ENCODE data around the gene SYTL2. TPM values are rescaled to one million over a fixed set of nuclear protein-coding genes. Genes with fewer than 3 reads are reported as not detected.
"Not testable (repeated sequence)": the region's sequence is repeated elsewhere in the genome, so short reads cannot be mapped to it uniquely, and the experiment has no call there.

The SYTL2 gene
- total and polyA plus RNA-seq, 2 experiments from 2014 or later, result 8.9 to 66.6 TPM

- H3K79me2 ChIP-seq, result peaks cover 55% of the 10 kb centered on the region
Observed at GRCh38 chr11:85656777-85657176, 154.2 kb downstream of the SYTL2 start.

GRCh38 chr11:85654343-85654742 is 156.6 kb downstream of the SYTL2 start:
- H3K9me2 ChIP-seq (replicated peaks; ENCODE audit: insufficient read depth); H3K27me3 ChIP-seq; H3K9me3 ChIP-seq (ENCODE audit: low read depth); DNase-seq (ENCODE audit: low spot score); H3K4me3 ChIP-seq; H3K27ac ChIP-seq; H3K36me3 ChIP-seq (replicated peaks; ENCODE audit: insufficient read depth, low read depth); H3K4me1 ChIP-seq (ENCODE audit: insufficient read depth); H2AFZ ChIP-seq; H3K4me2 ChIP-seq: not testable (repeated sequence)
- Histone ChIP-seq H3K79me2 (peaks cover 42% of the 10 kb centered on the region), H4K20me1 (ENCODE audit: insufficient read depth, poor library complexity, severe bottlenecking) (peaks cover 22% of the 10 kb centered on the region)
- 97% methylated on average over 4 of the region's 4 CpGs for WGBS (ENCODE audit: low lambda C conversion rate, missing lambda C conversion rate)

More at GRCh38 chr11:85656777-85657176, 154.2 kb downstream of the SYTL2 start:
- TF ChIP-seq EZH2 (IDR thresholded peaks at IDR 0.05; ENCODE audit: borderline replicate concordance) (no peak), CTCF (IDR thresholded peaks at IDR 0.05; ENCODE audit: poor library complexity) (no peak), EZH2phosphoT487 (IDR thresholded peaks at IDR 0.05; ENCODE audit: low read depth, severe bottlenecking, unreplicated experiment) (no peak)
- no peak for DNase-seq (ENCODE audit: low spot score)
- H3K9me3 ChIP-seq (ENCODE audit: low read depth), result no peaks in the 10 kb centered on the region
- no peak overlapping the region for H3K27ac ChIP-seq
- H3K4me2 ChIP-seq, result no peak overlapping the region
- H3K4me1 ChIP-seq (ENCODE audit: insufficient read depth), result peaks cover 15% of the 10 kb centered on the region
- WGBS (ENCODE audit: low lambda C conversion rate, missing lambda C conversion rate), result 100% methylated on average over 1 of the region's 1 CpG
- H3K9me2 ChIP-seq (replicated peaks; ENCODE audit: insufficient read depth), result no peaks in the 10 kb centered on the region
- no peak overlapping the region for H3K4me3 ChIP-seq
- no peaks in the 10 kb centered on the region for H3K27me3 ChIP-seq
- H2AFZ ChIP-seq, result no peak overlapping the region
- H4K20me1 ChIP-seq (ENCODE audit: insufficient read depth, poor library complexity, severe bottlenecking), result peaks cover 47% of the 10 kb centered on the region
- H3K36me3 ChIP-seq (replicated peaks; ENCODE audit: insufficient read depth, low read depth), result no peaks in the 10 kb centered on the region

GRCh38 chr11:85652786-85653447 is 158.0 kb downstream of the SYTL2 start:
- Histone ChIP-seq H3K27ac (no peak overlapping the region), H3K27me3 (no peaks in the 10 kb centered on the region), H3K9me3 (ENCODE audit: low read depth) (no peaks in the 10 kb centered on the region), H2AFZ (no peak overlapping the region), H3K4me1 (ENCODE audit: insufficient read depth) (no peaks in the 10 kb centered on the region), H3K36me3 (replicated peaks; ENCODE audit: insufficient read depth, low read depth) (no peaks in the 10 kb centered on the region), H3K9me2 (replicated peaks; ENCODE audit: insufficient read depth) (no peaks in the 10 kb centered on the region), H4K20me1 (ENCODE audit: insufficient read depth, poor library complexity, severe bottlenecking) (peaks cover 8% of the 10 kb centered on the region), H3K4me3 (no peak overlapping the region), H3K4me2 (no peak overlapping the region), H3K79me2 (peaks cover 39% of the 10 kb centered on the region)
- TF ChIP-seq CTCF (IDR thresholded peaks at IDR 0.05; ENCODE audit: poor library complexity), result no peak
- TF ChIP-seq EZH2phosphoT487 (IDR thresholded peaks at IDR 0.05; ENCODE audit: low read depth, severe bottlenecking, unreplicated experiment), result no peak
- no peak for TF ChIP-seq EZH2 (IDR thresholded peaks at IDR 0.05; ENCODE audit: borderline replicate concordance)
- WGBS (ENCODE audit: low lambda C conversion rate, missing lambda C conversion rate), result 80% methylated on average over 3 of the region's 3 CpGs
- DNase-seq (ENCODE audit: low spot score), result no peak

GRCh38 chr11:85651118-85651517 is 159.8 kb downstream of the SYTL2 start:
- H3K9me2 ChIP-seq (replicated peaks; ENCODE audit: insufficient read depth), result no peaks in the 10 kb centered on the region
- H2AFZ ChIP-seq, result no peak overlapping the region
- no peaks in the 10 kb centered on the region for H3K27me3 ChIP-seq
- no peaks in the 10 kb centered on the region for H4K20me1 ChIP-seq (ENCODE audit: insufficient read depth, poor library complexity, severe bottlenecking)
- no peak for DNase-seq (ENCODE audit: low spot score)
- peaks cover 6% of the 10 kb centered on the region for H3K4me1 ChIP-seq (ENCODE audit: insufficient read depth)
- WGBS (ENCODE audit: low lambda C conversion rate, missing lambda C conversion rate), result 88% methylated on average over 1 of the region's 1 CpG
- peaks cover 22% of the 10 kb centered on the region for H3K79me2 ChIP-seq
- H3K4me3 ChIP-seq, result no peak overlapping the region
- TF ChIP-seq CTCF (IDR thresholded peaks at IDR 0.05; ENCODE audit: poor library complexity), result no peak
- no peak for TF ChIP-seq EZH2phosphoT487 (IDR thresholded peaks at IDR 0.05; ENCODE audit: low read depth, severe bottlenecking, unreplicated experiment)
- no peak for TF ChIP-seq EZH2 (IDR thresholded peaks at IDR 0.05; ENCODE audit: borderline replicate concordance)
- H3K9me3 ChIP-seq (ENCODE audit: low read depth), result no peaks in the 10 kb centered on the region
- no peaks in the 10 kb centered on the region for H3K36me3 ChIP-seq (replicated peaks; ENCODE audit: insufficient read depth, low read depth)
- H3K27ac ChIP-seq, result no peak overlapping the region
- H3K4me2 ChIP-seq, result no peak overlapping the region
